ENCODE results near the gene MEIOB.
"Not testable (repeated sequence)": the region's sequence is repeated elsewhere in the genome, so short reads cannot be mapped to it uniquely, and the experiment has no call there.

Gene MEIOB

GRCh38 chr16:1877804-1878203, 5.8 kb upstream of the MEIOB start:
- no peak for DNase-seq (ENCODE audit: low read depth, low spot score)

GRCh38 chr16:1877089-1877488, 5.1 kb upstream of the MEIOB start:
- no peak for DNase-seq (ENCODE audit: low read depth, low spot score)

DNA sequence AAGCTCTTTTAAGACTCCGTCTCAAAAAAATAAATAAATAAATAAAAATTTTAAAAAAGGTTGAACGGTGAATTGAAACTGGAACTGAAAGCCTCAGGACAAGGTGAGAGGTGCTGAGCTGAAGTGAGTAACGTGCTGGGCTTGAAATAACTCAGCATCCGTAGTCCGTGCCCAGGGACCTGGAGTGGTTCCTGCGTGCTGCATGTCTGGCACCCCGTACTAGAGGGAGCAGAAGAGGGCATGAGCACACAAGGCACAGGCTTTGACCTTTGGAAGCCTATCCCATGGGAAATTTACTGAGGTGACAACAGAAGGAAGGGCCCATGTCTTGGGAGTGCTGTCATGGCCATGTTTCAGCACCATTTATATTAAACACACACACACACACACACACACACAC, 4.5 kb upstream of the MEIOB start:
- no peak for DNase-seq (ENCODE audit: low read depth, low spot score)

- not testable (repeated sequence) for DNase-seq (ENCODE audit: low read depth, low spot score)
Observed at GRCh38 chr16:1876066-1876465, 4.1 kb upstream of the MEIOB start.

DNA sequence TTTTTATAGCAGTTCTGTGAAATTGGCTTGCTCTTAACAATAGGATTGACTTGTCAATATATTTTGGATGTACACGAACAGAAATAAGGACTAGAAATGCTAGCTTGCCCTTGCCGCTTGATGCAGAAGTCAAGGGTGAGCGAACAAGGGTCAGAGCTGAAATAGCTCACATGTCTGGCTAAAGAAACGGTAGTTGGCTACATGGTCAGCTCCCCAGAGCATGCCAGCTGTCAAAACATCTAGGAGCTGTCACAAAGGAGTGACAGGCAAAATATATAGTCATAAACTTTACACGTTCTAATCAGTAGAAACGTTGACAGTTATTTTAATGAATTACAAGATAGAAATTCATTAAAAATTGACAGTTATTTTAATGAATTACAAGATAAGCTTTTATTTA, 2.9 kb upstream of the MEIOB start:
- no peak for DNase-seq (ENCODE audit: low read depth, low spot score)

DNA sequence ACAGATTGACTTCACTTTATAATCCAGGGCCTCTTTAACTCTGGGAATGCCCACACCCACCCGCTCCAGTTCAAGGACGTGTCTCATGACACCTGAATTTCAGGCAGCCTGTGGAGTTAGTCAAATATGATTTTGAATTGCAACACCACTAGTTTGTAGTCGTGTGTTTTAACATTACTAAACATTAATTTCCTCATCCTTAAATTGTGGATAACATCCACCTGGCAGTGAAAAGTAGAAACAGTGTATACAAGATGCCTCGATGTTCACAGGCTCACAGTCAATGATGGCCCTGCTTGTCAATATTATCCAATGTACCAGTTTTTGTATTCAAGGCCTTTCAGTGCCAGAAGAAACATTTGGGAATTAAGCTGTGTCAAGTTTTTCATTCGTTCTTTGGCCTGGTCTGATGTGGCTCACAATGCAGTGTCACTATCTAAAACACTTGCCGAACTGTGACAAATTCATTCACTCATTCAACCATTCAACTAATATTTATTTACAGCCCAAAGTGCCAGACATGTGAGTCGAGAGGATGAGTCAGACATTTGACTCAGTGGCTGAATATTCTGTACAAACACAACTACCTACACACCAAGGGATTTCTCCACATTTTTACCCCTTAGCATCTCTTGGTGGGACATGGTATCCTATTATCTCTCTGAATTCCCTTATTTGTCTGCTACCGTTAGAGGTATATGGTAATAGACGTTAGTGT, 1.4 kb downstream of the MEIOB start:
- DNase-seq (ENCODE audit: low read depth, low spot score), result no peak

GRCh38 chr16:1865902-1866690, 5.9 kb downstream of the MEIOB start:
- no peak for DNase-seq (ENCODE audit: low read depth, low spot score)

DNA sequence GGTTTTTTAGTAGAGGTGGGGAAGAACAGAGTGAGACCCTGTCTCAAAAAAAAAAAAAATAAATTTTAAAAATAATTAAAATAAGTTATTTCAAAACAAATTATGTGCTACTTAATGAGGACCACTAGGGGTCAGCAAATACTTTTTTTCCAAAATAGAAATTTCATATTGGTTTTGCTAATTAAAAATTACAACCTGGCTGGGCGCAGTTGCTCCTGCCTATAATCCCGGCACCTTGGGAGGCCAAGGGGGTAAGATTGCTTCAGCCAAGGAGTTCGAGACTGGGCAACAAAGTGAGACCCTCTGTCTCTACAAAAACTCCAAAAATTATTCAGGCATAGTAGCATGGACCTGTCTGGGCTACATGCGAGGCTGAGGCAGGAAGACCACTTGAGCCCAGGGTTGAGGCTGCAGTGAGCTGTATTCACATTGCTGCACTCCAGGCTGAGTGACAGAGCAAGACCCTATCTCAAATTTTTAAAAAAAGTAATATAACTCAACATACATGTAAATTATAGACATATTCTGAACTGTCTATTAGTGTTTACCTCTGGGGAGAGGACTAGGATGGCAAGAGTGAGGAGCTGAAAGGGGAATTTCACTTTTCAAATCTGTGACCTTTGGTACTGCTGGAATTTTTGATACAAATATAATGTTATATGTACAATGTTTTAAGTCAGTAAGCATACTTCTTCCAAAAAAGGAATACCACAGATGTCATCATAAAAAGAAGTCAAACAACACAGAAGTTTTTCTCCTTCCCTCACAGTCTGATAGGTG, 8.1 kb downstream of the MEIOB start:
- DNase-seq (ENCODE audit: low read depth, low spot score), result no peak

DNA sequence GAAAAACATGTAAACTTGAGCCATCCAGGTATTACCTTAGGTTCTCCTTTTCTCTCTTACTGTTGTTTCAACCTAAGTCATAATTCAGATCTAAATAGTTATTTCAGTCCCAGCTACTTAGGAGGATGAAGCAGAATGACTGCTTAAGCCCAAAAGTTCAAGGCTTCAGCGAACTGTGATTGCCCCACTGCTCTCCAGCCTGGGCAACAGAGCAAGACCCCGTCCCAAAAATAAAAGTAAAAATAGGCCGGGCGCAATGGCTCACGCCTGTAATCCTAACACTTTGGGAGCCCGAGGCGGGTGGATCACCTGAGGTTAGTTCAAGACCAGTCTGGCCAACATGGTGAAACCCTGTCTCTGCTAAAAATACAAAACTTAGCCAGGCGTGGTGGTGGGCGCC, 9.6 kb downstream of the MEIOB start:
- DNase-seq (ENCODE audit: low read depth, low spot score), result no peak

GRCh38 chr16:1861730-1862129, 10.2 kb downstream of the MEIOB start:
- no peak for DNase-seq (ENCODE audit: low read depth, low spot score)

- no peak for DNase-seq (ENCODE audit: low read depth, low spot score)
Observed at GRCh38 chr16:1859650-1860049, 12.3 kb downstream of the MEIOB start.

- no peak for DNase-seq (ENCODE audit: low read depth, low spot score)
Observed at GRCh38 chr16:1858189-1858865, 13.6 kb downstream of the MEIOB start.

DNA sequence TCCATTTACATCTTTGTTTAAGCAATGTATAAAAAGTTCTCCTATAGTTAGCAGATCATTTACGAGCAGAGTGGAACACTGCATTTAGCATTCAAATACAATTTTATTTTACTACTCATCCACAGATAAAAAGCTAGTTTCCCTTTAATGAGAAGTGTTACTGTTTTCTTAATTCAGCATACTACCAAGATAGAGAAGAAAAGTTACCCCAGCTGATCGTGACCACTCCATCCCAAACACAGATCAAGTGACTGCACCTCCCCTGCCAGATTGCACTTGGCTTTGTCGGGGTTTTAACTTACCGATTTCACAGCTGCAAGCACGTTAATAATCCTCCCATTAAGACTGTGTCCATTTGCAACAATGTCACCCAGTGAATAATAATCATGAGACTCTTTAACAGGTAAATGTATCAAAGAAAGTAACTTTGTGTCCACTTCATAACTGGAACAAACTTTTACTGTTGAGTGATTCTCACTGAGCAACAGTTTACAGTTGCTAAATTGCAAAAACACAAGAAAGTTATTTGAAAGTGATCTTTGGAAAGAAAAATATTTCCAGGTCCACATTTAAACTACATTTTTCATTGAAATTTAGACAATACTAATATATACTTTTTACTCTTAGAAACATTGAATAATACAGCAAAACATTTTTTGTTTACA, 14.4 kb downstream of the MEIOB start:
- DNase-seq (ENCODE audit: low read depth, low spot score), result no peak

- no peak for DNase-seq (ENCODE audit: low read depth, low spot score)
Observed at GRCh38 chr16:1851793-1852192, 20.2 kb downstream of the MEIOB start.

DNA sequence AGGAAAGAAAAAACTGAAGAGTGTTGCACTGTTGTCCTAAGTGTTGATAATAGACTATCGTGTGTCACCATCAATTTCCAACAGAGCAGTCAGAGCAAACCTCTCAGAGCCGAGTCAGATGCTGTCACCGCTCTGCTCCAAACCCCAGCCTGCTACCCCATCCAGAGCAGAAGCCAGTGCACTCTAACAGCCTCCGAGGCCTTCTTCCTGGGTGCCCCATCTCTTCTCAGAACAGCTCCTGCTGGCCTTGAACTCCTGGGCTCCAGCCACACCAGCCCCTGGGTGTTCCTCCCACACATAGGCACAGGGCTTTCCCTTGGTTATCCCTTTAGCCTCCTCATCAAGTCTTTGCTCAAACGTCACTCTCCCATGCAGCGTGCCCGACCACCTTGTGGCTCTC, 21.0 kb downstream of the MEIOB start:
- no peak for DNase-seq (ENCODE audit: low read depth, low spot score)

DNA sequence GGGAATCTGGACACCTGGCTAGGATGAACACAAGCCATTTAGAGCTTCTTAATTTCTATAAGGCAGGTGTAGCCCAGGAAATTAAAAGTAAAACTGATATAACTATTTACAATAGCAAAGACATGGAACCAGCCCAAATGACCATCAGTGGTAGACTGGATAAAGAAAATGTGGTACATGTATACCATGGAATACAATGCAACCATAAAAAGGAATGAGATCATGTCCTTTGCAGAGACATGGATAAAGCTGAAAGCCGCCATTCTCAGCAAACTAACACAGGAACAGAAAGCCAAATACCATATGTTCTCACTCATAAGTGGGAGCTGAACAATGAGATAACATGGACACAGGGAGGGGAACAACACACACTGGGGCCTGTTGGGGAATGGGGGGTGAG, 25.5 kb downstream of the MEIOB start:
- DNase-seq (ENCODE audit: low read depth, low spot score), result no peak

DNA sequence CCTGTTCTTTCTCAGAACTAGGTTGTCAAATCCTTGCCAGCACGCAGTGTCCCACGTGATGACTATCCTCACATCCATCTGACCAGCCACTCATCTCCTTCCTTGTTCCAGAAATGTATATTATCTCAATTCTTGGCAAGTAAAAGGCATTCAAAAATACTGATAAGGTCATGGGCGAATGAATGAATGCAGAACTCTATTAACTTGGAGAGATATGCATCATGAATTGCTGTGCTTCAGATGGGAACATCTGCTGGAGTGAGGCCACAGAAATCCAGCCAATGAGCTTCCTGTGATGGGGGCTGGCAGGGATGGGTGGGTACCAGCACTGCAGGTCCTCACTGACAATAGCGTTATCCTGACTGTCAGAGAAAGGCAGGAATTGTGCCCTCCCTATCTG, 26.0 kb downstream of the MEIOB start:
- no peak for DNase-seq (ENCODE audit: low read depth, low spot score)

GRCh38 chr16:1839554-1839953, 32.4 kb downstream of the MEIOB start:
- no peak for DNase-seq (ENCODE audit: low read depth, low spot score)

GRCh38 chr16:1834096-1834495, 37.9 kb downstream of the MEIOB start:
- DNase-seq (ENCODE audit: low read depth, low spot score), result no peak

DNA sequence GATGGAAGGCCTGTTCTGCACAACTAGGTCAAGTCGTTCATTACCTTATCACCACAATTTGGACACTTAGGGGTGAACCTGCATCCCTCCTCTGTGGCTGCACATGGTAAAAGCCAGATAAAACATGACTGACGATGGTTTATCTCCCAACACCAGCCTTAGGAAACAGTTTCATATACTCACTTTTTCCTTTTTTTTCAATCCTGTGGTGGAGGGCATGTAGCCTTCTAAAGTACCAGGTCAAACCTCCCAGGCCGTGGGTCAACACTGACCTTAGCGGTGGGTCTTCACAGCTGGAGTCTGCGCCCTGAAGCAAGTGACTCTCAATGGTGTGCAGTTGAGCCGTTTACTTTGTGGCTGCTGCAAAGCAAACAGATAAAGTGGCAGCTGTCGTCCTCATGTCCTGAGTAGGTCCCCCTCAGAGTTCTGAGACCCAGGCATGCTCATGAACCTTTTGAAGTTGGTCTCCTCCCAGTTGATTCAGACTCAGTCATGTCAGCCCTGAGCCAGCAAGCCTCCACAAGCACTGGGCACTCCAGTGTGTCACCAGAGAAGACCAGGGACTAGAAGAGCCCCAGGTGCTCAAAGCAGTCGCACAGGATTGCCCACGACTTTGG, 39.0 kb downstream of the MEIOB start:
- no peak for DNase-seq (ENCODE audit: low read depth, low spot score)

Measured in activated naive CD8-positive, alpha-beta T cell treated with anti-CD3 and anti-CD28 coated beads, Interleukin-2, amount 50 U/mL, for 16 hours (primary cell).